Measurements from ENCODE around the gene MAPK10.

The MAPK10 gene

DNA sequence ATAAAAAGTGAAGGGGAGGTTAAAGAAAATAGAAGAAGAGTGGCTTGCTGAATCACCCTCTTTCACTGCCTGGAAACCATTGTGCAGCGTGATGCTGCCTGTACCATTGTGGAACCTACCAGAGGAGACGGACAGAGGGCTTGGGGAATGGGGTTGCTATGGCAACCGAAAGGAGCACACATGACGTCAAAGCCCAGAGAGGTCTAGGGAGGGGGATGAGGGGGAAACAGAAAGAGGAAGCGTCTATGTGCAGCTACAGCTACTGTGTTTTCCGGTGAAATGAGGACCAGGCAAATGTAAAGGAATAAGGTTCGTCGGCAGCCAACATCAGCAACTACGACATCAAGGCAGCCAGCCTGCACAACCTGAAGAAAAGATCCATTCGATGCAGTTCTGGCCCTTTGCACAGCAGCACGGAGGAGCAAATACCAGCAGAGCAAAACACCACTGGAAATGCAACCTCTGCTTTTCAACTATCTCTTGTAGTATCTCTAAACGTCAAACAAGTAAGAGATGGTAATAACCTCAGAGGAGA lies at the start of gene MAPK10:
Gene MAPK10, minus strand, starts transcription at position 110 of the 535 bp plus-strand sequence.
- DNase-seq, result peak; percentile 84

DNA sequence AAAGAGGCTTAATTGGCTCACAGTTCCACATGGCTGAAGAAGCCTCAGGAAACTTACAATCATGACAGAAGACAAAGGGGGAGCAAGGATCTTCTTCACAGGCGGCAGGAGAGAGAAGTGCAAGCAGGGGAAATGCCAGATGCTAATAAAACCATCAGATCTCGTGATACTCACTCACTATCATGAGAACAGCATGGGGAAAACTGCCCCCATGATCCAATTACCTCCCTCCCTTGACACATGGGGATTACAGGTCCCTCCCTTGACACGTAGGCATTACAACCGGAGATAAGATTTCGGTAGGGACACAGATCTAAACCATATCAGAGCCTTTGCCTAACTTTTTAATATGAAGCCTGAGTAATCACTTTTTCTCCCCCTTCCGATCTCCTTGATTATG lies 43.7 kb upstream of the MAPK10 start:
- no peak for DNase-seq

DNA sequence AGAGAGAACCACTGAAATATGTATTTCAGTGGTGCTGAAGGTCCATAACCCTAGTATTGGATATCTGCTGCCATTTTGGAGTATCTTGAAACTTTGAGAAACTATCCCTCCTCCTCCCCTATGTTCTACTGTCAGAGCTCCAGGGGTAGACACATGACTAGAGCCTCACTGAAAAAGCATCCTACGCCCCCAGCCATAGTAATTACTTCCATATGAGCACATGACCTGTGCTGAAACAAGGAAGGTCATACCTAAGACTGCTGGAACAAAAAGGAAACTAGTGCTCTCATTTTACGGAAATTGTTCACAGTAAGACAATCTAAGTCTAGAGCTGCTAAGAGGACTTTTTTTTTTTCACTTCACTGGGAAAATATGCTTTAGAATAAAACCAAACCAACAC lies 42.0 kb upstream of the MAPK10 start:
- no peak for DNase-seq

DNA sequence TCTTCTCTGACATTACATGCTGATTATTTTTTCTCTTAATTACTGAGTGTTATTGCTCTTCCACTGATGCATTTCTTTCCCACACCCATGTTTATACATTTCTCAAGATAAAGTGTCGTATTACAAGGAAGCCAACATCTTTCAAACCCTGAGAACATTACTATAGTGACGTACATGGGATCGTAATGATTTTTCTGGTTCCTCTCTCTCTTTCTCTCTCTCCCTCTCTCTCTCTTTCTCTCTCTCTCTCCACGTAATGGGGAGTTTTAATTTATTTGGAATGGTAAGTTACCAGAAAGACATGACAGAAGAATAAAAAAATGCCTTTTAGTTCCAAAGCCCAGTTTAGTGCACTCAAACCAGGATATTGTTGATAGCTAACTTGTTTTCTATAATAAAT lies 40.4 kb upstream of the MAPK10 start:
- DNase-seq, result no peak

DNA sequence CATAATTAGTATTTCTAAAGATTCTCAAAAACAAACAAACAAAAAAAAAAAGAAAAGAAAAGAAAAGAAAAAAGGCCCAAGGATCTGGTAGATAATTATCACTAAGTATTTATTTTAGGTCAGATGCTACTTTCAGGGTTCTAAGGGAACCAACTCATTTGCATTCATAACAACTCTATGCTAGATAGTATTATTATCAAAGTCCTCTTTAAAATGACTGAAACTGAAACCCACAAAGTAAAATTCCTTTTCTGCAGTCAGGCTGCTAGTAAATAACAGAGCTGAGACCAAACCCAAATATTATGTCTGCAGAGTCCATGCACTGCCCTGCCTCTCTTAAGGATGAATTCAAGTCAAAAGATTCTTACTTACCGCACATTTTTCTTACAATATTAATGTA lies 38.3 kb upstream of the MAPK10 start:
- DNase-seq, result no peak

DNA sequence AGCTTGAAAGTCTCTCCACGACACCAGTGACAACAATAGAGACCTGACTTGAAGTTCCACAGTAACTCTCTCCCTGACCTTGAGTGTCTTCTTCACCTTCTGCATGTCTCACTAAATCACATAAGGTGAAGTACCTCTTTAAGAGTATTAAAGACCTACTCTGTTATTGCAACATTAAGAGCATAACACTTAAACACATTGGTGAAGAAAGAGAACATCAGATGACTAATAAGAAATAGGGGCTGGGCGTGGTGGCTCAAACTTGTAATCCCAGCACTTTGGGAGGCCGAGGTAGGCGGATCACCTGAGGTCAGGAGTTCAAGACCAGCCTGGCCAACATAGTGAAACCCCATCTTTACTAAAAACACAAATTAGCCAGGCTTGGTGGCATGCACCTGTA lies 33.9 kb upstream of the MAPK10 start:
- DNase-seq, result no peak

DNA sequence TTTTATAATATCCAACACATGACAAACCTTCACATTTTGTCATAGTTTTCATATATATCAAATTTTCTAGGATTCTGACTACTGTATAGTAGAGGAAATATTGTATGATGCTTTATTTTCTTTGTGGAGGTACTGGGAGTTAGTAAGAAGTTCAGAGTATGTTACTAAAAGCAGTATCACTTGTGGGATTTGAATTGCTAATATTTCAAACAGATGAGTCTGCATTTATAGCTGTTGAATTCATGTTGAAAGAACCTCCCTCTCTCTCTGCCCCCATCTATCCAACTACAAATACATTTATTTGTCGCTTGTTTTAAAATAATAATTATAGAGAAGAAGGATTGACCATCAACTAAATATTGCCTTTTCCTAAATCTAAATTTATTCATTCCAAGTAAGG lies 29.8 kb upstream of the MAPK10 start:
- no peak for DNase-seq

DNA sequence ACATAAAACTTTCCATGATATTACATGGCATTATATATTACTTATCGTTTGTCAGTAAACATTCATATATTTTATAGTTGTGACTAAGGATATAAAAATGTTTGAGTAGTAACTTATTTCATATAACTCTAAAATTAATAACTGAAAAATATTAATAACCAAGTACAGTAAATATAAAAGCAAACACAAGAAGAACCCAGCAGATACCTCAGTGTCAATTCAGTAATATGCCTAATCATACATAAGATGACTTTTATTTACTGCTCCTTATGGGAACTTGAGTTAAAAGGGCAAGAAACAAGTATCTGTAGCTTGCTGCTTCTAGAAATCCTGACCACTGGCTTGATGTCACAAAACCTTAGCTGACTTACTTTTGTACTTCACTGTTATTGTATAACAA lies 28.4 kb upstream of the MAPK10 start:
- no peak for DNase-seq

DNA sequence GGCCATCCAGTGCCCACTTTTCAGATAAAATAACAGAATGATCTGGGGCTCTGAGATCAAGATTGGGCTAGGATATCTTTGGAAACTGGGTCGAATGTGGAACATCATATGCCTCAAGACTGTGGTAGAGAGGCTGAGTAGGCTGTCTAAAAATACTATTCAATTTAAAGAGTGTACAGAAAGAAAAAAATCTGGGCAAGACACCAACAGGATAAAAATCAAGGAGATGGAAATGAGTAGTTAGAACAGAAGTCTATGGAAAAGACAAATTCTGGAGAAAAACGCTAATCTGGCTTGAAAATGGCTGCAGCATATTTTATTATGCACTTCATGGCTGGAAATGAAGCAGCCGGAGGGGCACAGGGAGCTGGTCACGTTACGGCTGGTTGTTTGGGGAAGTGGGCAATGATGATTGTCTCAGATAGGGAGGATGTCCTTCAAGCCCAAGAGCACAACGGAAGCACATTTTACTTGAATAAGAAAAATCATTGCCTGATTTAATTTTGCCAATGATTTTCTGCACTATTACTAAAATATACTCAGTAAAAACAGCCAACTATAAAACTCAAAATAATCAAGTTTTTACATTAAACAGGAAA lies 27.1 kb upstream of the MAPK10 start:
- no peak for DNase-seq

DNA sequence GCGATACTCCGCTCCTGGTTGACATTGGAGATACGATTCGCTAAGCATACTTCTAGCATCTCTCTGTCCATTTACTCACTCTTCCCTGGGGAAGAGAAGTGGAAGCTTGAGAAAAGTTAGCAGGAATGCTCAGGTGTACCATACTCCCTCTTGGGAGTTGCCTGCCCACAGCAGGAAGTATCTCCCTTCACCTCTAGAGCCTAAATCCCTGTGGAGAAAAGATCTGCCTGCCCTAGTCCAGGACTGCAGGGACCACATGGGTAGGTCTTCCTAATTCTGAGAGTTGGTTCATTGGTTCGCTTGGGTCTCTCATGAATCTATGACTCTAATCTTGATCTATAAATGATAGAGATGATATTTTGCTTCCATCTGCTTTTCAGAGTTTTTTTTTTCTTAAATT lies 26.3 kb upstream of the MAPK10 start:
- DNase-seq, result no peak

DNA sequence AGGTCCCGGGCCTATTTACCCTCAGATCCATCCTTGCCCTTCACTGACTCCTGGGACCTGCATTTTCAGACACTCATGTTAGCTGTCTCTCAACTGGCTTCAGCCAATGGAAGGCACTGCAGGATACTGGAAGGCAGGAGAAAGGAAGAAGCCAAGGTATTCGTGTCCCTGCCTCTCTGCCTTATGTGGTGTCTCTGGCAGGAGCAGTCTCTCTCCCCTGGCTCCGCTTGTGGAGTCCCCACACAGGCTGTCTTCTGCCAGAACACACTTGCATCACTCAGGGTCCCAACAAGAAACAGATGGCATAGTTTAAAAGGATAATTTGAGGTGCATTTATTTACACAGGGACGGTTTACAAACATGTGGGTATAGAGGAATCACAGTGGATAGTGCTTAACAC lies 21.6 kb upstream of the MAPK10 start:
- no peak for DNase-seq

DNA sequence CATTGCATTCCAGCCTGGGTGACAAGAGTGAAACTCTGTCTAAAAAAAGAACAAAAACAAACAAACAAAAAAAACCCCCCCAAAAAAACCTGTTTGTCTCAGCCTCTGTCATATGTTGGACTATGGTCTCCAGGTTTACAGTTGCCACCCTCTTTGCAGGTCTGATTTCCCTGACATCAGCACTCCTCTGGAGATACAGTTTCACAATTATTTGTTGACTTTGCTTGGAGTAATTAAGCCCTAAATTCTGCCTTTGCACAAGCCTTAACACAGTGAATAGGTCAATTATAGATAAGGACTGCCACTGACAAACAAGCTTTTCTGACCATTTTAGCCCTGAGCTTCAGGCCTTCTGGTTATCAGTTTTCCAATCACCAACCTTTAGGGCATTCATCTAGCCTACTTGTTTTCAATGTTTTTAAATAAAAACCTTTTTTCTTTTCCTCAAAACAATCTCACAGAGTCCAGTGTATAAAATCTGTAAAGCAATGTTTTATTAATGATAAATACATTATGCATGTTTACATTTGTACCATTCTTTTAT lies 20.4 kb upstream of the MAPK10 start:
- peak; percentile 65 for DNase-seq

DNA sequence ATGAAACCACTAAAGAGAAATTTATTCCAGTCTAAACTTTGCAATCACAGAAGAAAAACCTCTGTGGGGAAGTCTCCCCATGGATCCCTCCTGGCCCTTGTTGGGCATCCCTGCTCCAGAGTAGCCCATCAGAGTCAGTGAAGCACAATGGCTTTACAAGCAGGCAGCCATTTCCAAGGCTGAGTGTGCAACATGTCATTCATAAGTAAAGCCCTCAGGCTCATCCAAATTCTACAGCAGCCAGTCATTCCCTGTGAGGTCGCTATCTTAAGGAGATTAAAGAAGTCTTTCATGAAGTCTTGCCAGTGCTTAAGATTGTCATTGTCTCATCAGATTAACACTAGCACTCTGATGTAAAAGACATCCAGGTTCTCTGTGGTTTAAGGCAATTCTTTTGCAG lies 17.0 kb upstream of the MAPK10 start:
- DNase-seq, result no peak

DNA sequence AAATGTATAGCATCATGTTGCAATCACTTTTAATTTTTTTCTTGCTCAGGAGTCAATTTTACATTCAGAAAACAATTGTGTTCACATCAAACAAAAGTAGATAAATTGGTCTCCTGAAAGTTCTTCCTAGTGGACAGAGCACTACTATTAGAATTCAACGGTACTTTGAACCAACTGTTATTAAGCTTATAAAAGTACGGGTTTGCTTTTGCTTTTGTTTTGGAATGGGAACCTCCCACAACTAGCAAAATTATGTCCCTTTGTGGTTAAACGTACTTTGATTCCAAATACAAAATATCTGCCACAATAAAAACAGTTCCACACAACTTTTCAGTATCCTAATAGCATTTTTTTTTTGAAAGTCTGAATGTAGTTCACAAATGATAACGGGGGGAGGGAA lies 8.6 kb upstream of the MAPK10 start:
- DNase-seq, result no peak

DNA sequence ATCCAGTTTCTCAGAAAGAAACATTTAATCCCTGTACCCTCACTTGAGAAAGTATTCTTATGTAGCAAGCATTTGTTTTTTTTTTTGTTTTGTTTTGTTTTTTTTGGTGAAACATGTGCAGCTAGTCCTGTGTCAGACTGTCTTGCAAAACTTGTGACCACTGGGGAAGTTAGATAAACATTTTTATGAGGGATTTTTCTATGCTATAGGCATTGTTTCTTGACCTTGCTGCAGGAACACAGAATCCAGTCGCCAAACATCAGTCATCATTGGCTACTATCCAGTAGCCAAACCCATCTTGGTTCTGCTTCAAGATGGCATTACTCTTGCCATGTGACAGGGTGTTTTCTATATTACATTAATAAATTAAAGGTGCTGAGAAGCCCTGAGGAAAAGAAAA lies 7.7 kb upstream of the MAPK10 start:
- DNase-seq, result no peak

DNA sequence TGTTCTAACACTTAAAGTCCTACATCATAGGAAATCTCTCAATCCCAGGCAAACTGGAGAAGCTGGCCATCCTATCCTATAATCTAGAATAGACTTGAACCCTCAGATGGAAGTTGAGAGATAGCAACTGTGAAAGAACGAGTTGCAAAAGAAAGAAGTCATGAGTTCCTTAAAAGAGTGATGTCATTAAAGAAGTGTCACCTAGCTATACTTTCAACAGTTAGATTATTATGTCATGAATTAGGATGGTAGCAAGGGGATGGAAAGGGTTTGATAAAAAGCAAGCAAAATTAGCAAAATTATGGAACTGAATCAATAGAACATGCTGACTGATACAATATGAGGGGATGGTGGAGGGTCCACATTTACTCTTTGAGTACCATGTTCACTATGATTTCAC lies 7.1 kb upstream of the MAPK10 start:
- no peak for DNase-seq

DNA sequence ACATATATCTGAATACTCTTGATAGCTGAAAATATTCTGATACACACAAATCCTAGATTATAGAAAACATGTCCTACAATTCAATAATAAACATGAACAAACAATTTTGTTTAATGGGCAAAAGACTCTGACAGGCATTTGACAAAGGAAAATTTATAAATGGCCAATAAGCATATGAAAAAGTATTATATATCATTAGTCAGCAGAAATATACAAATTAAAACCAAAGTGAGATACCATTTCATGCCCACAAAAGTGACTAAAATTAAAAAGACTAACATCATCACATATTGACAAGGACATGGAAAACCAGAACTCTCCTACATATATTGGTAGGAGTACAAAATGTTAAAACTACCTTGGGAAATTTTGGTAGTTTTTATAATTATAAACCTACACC lies 2.7 kb upstream of the MAPK10 start:
- no peak for DNase-seq

DNA sequence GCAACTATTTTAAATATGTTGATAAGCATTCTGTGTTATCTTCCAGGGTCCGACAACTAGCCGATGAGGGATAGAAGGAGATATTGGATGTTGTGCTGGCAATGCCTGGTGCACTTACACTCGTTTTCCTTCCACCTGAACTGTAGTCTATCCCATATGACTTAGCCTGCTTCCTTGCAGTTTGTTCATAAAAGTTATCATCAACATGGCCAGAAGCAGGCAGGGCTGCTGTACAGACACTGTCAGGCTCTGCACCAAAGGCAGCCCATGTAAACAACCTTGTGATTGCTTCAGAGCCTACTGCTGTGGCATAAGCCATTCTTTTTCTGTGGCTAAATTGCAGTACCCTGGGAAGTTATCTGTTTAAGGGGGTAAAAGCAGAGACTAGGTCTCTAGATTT lies 1.6 kb downstream of the MAPK10 start:
- no peak for DNase-seq

DNA sequence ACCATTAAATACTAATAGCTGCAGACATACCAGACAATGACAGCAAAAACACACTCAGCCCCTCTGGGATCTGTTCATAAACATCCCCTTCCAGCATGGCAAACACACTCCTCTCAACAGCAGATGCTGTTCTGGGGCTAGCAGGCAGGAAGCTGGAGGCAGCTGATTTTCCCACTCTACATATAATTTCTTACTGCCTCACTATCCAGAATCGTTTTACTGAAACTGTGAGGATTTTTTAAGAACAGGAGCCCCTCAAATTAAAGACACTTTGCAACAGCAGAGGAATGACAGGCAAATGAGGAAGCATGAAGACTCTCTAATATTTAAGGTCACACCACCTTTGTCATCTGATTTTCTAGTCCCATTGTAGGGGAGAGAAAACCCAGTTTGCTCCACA lies 2.2 kb downstream of the MAPK10 start:
- no peak for DNase-seq

DNA sequence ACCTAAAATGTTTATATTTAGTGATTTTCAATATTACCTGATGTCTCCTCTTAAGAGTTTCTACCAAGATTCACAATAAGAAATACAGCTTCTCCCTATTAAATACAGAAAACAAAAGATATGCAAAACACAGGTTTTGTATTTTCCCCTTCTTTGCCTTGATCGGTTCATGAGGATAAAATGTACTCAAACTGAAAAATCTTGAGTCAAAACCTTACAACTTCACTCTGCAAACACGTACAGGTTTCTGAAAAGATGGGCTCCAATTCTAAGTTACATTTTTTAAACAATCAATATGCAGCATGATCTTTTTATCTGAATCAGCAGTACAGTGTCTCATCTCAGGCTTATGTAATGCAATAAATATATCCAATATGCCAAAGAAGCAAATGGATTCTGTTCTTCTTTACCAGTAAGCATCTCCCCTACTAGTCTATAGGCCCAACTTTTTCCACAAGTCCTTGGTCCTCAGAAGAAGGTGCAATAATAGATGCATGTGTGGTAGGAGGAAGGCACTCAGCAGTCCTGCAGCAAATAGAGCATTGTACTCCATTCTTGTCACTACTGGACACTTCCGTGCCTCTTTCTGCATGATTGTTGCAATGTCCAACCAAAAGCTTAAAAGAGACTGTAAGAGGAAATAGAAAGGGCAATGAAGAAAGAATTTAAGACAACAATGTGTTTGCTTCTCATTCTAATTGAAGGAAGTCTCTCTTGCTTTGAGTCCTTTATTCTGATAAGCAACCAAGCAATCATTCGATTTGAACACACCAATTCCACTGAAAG lies 3.2 kb downstream of the MAPK10 start:
- no peak for DNase-seq

DNA sequence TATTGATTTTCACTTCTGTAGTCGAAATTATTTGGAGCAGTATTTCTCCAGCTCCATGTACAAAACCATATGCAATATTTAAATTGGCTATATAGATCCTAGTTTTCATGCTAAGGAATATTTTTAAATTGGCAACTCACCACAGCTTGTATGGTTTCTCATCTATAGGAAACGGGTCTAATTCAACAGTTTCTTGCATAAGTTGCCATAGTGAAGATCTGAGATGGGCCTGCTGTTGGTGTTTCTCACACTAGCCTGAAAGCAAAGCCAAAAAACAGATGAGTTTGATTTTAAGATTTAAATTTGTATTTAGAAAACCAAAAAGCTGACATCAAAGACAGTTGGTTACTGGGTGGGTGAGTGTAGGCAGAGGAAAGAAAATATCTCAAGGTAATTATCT lies 5.5 kb downstream of the MAPK10 start:
- DNase-seq, result no peak

DNA sequence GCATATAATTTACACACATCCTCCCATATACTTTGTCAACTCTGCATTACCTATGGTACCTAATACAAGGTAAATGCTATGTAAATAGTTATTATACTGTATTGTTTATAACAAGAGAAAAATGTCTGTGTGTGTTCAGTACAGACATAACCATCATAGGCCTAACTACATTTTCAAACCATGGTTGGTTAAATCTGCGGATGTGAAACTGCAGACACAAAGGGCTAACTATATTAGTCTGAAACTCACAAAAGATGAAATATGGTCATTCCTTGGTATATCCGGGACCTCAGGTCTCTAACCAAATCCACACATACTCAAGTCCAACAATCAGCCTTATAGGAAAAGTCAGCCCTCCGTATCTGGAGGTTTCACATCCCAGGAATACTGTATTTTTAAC lies 13.5 kb downstream of the MAPK10 start:
- no peak for DNase-seq

DNA sequence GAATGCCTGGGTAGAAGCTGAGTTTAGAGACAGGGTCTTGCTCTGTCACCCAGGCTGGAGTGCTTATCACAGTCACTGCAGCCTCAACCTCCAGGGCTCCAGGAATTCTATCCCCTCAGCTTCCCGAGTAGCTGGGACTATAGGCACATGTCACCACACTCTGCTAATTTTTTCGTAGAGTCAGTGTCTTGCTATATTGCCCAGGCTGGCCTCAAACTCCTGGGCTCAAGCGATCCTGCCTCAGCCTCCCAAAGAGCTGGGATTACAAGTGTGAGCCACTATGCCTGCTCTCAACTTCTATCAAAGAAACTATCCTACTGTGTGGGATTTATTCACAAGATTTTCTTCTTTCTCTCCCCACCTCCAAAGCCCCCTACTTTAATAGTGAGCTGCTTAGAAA lies 15.7 kb downstream of the MAPK10 start:
- DNase-seq, result no peak

DNA sequence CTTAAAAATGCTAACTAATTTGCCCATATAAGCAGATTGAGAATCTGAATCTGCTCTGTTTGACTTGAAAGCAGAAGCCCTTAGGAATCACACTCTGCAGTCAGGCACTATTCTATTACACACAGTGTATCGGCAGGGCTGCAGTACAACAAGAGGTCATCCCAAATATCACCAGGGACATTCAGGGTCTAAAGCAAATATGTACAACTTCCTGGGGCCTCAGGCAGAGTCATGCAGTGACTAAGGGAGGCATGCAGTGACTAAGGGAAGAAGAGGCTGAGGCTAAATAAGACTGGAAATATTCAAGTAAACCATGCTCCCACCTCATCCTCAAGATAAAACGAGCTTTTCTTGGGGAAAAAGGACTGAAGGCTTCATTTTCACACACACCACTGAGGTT lies 20.9 kb downstream of the MAPK10 start:
- no peak for DNase-seq

DNA sequence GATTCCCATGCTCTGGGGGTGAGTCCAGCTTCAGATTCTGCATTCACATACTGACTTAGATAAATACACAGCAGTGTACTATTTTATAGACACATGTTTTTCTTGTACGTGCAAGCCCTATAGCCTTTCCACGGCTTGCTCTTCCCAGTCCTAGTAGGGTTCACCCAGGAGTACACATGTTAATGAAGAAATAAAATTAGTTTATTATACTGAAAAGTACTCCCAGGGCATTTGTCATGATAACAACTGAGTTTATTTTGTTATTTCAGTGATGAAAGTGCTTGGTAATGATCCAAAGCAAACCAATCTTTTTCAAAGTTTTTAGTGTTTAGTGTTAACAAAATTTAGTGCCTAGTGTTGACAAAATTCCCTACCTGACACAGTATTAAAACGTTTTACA lies 21.3 kb downstream of the MAPK10 start:
- no peak for DNase-seq

Data from NCI-H1417 treated with DMSO at 0.1 percent for 48 hours (cell line).